GM10266 (cell line): ENCODE results near the gene VAMP8.

Experiments
- DNase-seq: peaks from one replicate; pipeline ENCODE4 v3.0.0; 2012; ENCODE audit errors: extremely low spot score
- CTCF ChIP-seq: IDR thresholded peaks from 2 replicates; pipeline ENCODE4 v1.5.1; 2012; ENCODE audit warnings: mild to moderate bottlenecking, low read depth; ENCODE audit not compliant: control insufficient read depth, insufficient read depth; ENCODE audit errors: missing control alignments

Gene VAMP8

DNA sequence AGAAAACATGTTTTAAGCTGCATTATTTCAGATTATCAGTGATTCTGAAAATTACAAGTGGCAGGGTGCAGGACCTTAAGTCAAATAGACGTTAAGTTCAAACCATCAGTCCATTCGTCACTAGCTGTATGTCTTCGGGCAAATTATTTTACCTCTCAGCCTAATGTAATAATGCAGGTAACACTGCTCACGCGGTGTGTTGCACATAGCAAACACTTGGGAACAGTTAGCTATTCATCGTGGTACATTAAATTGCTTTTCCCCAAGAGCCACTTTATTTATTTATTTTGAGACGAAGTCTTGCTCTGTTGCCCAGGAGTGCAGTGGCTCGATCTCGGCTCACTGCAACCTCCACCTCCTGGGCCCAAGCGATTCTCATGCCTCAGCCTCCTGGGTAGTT, 28.3 kb upstream of the VAMP8 start:
- no peak for DNase-seq
- TF ChIP-seq CTCF: no peak

DNA sequence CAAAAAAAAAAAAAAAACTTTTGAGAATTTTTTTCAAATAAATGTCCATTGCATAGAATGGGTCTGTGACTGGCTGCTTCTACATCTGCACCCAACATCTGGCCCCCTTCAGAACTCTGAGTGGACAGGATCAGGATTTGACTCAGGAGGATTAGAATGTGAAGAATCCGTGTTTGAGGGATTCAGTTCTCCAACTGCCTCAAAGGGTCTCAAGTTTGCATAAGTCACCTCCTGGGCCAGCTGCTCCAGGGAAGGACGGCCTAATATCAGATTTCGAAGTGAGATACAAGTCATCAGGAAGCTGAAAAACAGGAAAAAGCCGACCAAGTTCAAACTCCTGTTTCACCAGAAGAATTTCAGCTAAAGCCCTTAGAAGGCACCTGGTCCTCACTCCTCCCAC, 27.6 kb upstream of the VAMP8 start:
- no peak for TF ChIP-seq CTCF
- no peak for DNase-seq

DNA sequence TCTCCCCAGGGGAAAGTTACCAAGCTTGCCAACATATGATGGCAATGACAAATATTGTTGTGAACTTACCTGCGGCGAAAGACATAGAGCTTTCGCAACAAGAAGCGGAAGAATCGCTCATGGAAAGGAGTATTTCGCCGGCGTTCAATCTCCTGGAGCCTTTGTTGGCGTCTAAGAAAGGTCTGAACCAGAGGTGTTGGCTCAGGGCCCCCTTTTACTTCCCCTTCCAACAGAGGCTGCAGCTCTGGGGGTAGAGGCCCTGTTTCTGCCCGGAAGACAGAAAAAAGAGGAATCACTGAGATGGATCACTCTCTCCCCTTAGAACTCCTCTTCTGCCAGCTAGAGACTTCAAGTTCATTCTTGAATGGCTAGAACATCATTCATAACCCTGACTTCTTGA, 26.9 kb upstream of the VAMP8 start:
- no peak for TF ChIP-seq CTCF
- no peak for DNase-seq

DNA sequence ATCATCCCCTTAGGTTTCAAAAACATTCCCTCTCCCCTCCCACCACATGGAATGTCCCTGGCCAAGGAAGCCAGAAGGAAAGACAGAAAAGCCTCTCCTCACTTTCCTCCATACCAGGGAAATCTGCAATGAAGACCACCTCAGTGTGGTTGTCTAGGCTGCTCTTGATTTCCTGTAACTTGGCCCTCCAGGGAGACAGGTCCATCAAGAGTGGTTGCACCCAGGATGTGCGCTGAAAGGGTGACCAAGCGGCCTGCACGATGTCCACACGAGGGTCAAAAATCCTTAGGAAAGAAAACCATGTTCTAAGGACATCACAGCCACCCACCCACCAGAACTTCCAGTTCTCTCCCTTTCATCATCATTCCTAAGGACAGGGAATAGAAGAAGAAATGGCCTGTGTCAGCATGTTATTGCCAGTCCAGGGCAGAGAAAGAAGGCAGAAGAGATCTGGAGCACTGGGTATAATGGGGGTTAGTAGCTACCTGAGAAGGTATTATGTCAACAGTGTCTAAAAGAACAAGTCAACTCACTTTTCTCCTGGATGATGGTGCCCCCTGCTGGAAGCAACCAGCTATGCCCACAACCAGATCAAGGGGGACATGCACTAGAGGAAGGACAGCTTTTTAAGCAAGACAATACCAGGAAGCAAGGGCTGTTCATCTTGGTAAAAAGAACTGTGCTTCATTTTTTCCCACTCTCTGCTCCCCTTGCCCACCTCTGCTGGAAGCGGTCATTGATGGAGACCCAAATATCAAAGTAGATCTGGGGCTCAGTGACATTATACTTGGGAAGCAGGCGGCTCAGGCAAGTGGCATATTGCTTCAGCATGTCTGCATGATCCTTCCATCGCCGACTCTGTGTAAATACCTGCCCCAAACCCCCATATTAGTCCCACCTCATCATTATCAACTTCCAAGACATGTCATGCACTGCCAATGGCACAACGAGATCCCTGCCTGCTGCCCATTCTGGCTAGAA, 25.4 kb upstream of the VAMP8 start:
- peak; percentile 73 for DNase-seq
- TF ChIP-seq CTCF: peak; percentile 94

DNA sequence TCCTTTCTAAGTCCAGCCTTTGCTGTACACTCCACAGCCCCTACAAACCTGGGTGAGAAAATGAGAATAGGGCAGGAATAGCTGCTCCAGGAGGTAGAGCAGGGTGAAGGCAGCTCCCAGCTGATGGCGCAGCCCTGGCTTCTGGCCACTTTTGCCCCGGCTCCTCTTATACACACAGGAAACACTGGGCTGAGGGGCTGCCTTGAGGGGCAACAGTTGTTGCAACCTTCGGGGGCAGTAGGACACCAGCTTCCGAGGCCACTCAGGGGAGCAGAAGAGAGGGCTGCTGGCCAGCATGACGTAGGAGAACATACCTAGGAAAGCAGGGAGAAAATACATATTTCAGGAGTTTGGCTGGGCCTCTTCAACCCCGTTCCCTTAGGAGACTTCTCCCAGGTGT, 24.2 kb upstream of the VAMP8 start:
- no peak for DNase-seq

DNA sequence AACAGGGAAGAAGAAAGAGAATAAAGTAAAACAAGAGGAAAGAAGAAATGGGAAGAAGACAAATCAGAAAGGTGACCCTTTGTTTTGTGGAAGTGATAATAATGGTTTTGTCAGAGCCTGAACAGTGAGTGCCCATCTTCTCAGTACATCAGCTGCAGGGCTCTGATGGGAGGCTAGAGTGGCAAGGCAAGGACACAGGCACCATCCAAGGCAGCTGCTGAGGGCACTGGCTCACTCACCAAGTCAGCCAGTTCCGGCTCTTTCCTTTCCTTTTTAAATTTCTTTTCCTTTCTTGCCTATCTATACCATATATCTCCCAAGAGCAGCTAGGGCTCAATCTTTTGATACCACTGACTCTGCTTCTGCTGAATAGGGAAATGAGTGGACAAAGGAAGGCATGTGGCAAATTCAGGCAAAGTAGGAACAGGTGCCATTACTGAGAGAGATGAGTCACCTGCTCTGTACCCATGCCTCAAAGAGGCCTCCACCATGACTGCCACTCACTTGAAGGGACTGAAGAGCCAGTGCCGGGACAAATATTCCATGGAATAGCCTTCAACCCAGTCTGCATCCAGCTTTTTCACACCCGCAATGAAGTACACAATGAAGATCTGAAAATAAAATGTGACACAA, 22.3 kb upstream of the VAMP8 start:
- no peak for TF ChIP-seq CTCF
- DNase-seq: no peak

More for the DNA sequence above, 24.2 kb upstream of the VAMP8 start:
- TF ChIP-seq CTCF: no peak

GRCh38 chr2:85557130-85557529, 20.3 kb upstream of the VAMP8 start:
- no peak for DNase-seq
- TF ChIP-seq CTCF: no peak
